Trophoblast cell (in vitro differentiated cells and primary cell): ENCODE measurements around the gene RPTOR.

Experiments
- DNase-seq, 2 donors: peaks; one replicate each; pipeline ENCODE4 v3.0.0-alpha.2; 2016
- H2AFZ ChIP-seq: 2 replicates; pipeline ENCODE4 v1.6.1; 2013; ENCODE audit warnings: low read length, moderate library complexity, mild to moderate bottlenecking; ENCODE audit not compliant: insufficient read depth, poor library complexity
- H2AK5ac ChIP-seq: 2 replicates; pipeline ENCODE4 v1.6.1; 2013; ENCODE audit warnings: mild to moderate bottlenecking, low read length
- H2BK120ac ChIP-seq: 2 replicates; pipeline ENCODE4 v1.6.1; 2013; ENCODE audit warnings: low read length, mild to moderate bottlenecking, moderate library complexity; ENCODE audit not compliant: insufficient read depth, poor library complexity
- H2BK12ac ChIP-seq: 2 replicates; pipeline ENCODE4 v1.6.1; 2013; ENCODE audit warnings: mild to moderate bottlenecking, low read length, moderate library complexity
- H2BK5ac ChIP-seq: 2 replicates; pipeline ENCODE4 v1.6.1; 2013; ENCODE audit warnings: low read length, low read depth, moderate library complexity, mild to moderate bottlenecking; ENCODE audit not compliant: poor library complexity
- H3K14ac ChIP-seq: 2 replicates; pipeline ENCODE4 v1.6.1; 2013; ENCODE audit warnings: mild to moderate bottlenecking, low read length
- H3K18ac ChIP-seq: 2 replicates; pipeline ENCODE4 v1.6.1; 2013; ENCODE audit warnings: mild to moderate bottlenecking, low read length
- H3K23ac ChIP-seq: 2 replicates; pipeline ENCODE4 v1.6.1; 2013; ENCODE audit warnings: low read length
- H3K27ac ChIP-seq: 2 replicates; pipeline ENCODE4 v1.5.1; 2013; ENCODE audit warnings: low read depth, mild to moderate bottlenecking, inconsistent platforms, low read length, moderate library complexity
- H3K27me3 ChIP-seq: 2 replicates; pipeline ENCODE4 v1.6.1; 2013; ENCODE audit warnings: inconsistent platforms, mild to moderate bottlenecking, low read length, moderate library complexity; ENCODE audit not compliant: insufficient read depth
- H3K36me3 ChIP-seq, 2 experiments: 1 replicate in 1 of 2; 2 replicates in 1 of 2; pipeline ENCODE4 v1.6.1; 2013; ENCODE audit warnings: low read length in 2 of 2, mild to moderate bottlenecking in 2 of 2, moderate library complexity in 1 of 2; ENCODE audit not compliant: insufficient read depth in 2 of 2, control insufficient read depth in 1 of 2
- H3K4ac ChIP-seq: 2 replicates; pipeline ENCODE4 v1.6.1; 2013; ENCODE audit warnings: low read depth, mild to moderate bottlenecking, low read length, moderate library complexity
- H3K4me1 ChIP-seq, 2 experiments: 1 replicate in 1 of 2; 2 replicates in 1 of 2; pipeline ENCODE4 v1.6.1; 2013; ENCODE audit warnings: low read length in 2 of 2, mild to moderate bottlenecking in 2 of 2, moderate library complexity in 1 of 2; ENCODE audit not compliant: insufficient read depth in 2 of 2, control insufficient read depth in 1 of 2
- H3K4me2 ChIP-seq: 2 replicates; pipeline ENCODE4 v1.6.1; 2013; ENCODE audit warnings: inconsistent platforms, mild to moderate bottlenecking, low read length, moderate library complexity
- H3K4me3 ChIP-seq: 2 replicates; pipeline ENCODE4 v1.5.1; 2013; ENCODE audit warnings: mild to moderate bottlenecking, low read depth, low read length, inconsistent platforms
- H3K79me1 ChIP-seq: one replicate; pipeline ENCODE4 v1.6.1; 2013; ENCODE audit warnings: low read length
- H3K79me2 ChIP-seq: 2 replicates; pipeline ENCODE4 v1.6.1; 2013; ENCODE audit warnings: low read length, mild to moderate bottlenecking; ENCODE audit not compliant: control insufficient read depth, insufficient read depth, poor library complexity
- H3K9ac ChIP-seq: 2 replicates; pipeline ENCODE4 v1.6.1; 2013; ENCODE audit warnings: mild to moderate bottlenecking, low read length
- H3K9me3 ChIP-seq: 2 replicates; pipeline ENCODE4 v1.6.1; 2013; ENCODE audit warnings: low read depth, mild to moderate bottlenecking, control low read depth, inconsistent platforms, low read length; ENCODE audit not compliant: insufficient read depth
- H4K12ac ChIP-seq: 2 replicates; pipeline ENCODE4 v1.6.1; 2013; ENCODE audit warnings: low read depth, mild to moderate bottlenecking, low read length, moderate library complexity
- H4K8ac ChIP-seq: 2 replicates; pipeline ENCODE4 v1.6.1; 2013; ENCODE audit warnings: low read depth, mild to moderate bottlenecking, low read length, moderate library complexity
- H4K91ac ChIP-seq: one replicate; pipeline ENCODE4 v1.6.1; 2013; ENCODE audit warnings: low read depth, mild to moderate bottlenecking, low read length, moderate library complexity
- WGBS: extraction: QIAGEN DNeasy Blood & Tissue Kit; methylation state at CpG from one replicate; pipeline ENCODE4 v1.1.7; 2013; ENCODE audit warnings: missing lambda C conversion rate; ENCODE audit not compliant: insufficient read length, insufficient coverage; ENCODE audit errors: extremely low coverage; 5-methylcytosine and 5-hydroxymethylcytosine counted together

Gene RPTOR

DNA sequence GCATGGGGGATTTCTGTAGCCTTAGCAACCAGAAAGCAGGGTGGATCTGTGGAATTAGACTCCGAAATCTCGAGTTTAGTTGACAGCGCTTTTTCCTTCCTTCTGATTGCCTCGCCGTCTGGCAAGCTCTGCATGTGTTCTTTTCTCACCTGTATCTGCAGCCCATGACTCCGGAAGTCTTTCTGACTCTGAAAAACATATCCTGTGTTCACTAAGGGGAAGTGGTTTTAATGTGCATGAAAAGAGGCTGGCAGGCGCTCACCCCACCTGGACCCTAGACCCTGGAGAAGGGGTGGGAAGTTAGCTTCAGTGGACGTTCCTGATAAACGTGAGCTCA lies 158.5 kb downstream of the RPTOR start:
- Histone ChIP-seq H3K4me1 (peaks cover 5 to 10% of the 10 kb centered on the region in 2 experiments), H2BK12ac (no peak overlapping the region), H4K8ac (no peak overlapping the region), H3K4ac (no peak overlapping the region), H3K27me3 (no peaks in the 10 kb centered on the region), H4K91ac (no peak overlapping the region), H3K18ac (no peak overlapping the region), H3K14ac (no peak overlapping the region), H3K9ac (no peak overlapping the region), H3K4me3 (no peak overlapping the region), H3K4me2 (no peak overlapping the region), H4K12ac (no peak overlapping the region), H3K36me3 (peaks cover 0 to 2% of the 10 kb centered on the region in 2 experiments), H3K9me3 (peaks cover 4% of the 10 kb centered on the region), H2BK120ac (no peak overlapping the region), H3K27ac (no peak overlapping the region), H2AFZ (no peak overlapping the region), H2AK5ac (no peak overlapping the region), H3K23ac (no peak overlapping the region), H3K79me1 (no peaks in the 10 kb centered on the region), H3K79me2 (no peaks in the 10 kb centered on the region), H2BK5ac (no peak overlapping the region)
- no peak for DNase-seq
- WGBS, result no CpG with 5 or more reads among the region's 9 CpGs

DNA sequence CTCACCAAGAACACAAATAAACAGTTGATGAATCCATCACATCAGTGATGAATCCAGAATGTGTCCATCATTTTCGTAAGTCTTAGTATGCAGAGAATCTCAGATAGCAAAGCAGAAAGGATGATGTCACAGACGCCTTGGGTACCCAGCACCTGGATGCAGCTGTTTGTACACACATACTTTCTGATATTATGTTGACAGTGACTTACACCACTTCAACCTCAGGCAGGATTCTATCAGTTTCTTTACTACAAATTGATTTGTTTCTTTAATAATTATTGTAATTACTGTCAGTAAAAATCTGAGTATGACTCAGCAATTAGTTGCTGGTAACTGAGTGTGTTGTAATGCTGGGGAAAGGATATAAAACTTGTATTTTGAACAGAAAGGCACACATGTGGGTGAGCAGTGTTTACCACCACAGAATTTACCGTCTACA lies 159.8 kb downstream of the RPTOR start:
- H3K79me2 ChIP-seq, result no peaks in the 10 kb centered on the region
- no peak overlapping the region for H3K4me2 ChIP-seq
- no peak overlapping the region for H2AFZ ChIP-seq
- no peak overlapping the region for H3K18ac ChIP-seq
- no peak overlapping the region for H4K8ac ChIP-seq
- no peak overlapping the region for H2BK120ac ChIP-seq
- no peak overlapping the region for H2BK5ac ChIP-seq
- H2AK5ac ChIP-seq, result no peak overlapping the region
- no peak overlapping the region for H3K27ac ChIP-seq
- H3K4me1 ChIP-seq, result peaks cover 5 to 10% of the 10 kb centered on the region in 2 experiments
- peaks cover 0 to 5% of the 10 kb centered on the region in 2 experiments for H3K36me3 ChIP-seq
- H3K9me3 ChIP-seq, result peaks cover 6% of the 10 kb centered on the region
- DNase-seq, result peak; percentile 27 to 79
- H3K4ac ChIP-seq, result no peak overlapping the region
- no peaks in the 10 kb centered on the region for H3K79me1 ChIP-seq
- no CpG with 5 or more reads among the region's 3 CpGs for WGBS
- no peak overlapping the region for H4K12ac ChIP-seq
- H3K27me3 ChIP-seq, result no peaks in the 10 kb centered on the region
- H3K14ac ChIP-seq, result no peak overlapping the region
- H4K91ac ChIP-seq, result no peak overlapping the region
- H2BK12ac ChIP-seq, result no peak overlapping the region
- H3K23ac ChIP-seq, result no peak overlapping the region
- no peak overlapping the region for H3K4me3 ChIP-seq
- no peak overlapping the region for H3K9ac ChIP-seq

DNA sequence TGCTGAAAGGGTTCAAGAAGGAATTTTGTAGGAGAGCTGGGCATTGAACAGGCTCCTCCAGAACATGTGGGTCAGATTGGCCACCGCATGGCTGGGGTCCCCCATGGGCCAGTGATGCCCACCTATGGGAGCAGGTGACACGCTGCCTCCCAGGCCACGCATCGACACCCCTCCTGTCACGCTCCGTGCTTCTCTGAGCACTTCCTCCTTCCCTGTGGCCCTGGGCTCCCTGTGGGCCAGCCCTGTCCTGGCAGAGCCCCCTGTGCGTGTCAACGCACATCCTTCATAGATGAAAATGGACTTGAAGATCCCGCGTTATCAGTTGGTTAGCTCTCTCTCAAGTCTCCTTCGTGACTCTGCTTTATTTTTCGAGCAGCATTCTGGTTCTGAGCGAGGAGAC lies 160.3 kb downstream of the RPTOR start:
- no peak for DNase-seq
- H3K4me1 ChIP-seq, result peaks cover 5 to 10% of the 10 kb centered on the region in 2 experiments
- no peak overlapping the region for H4K91ac ChIP-seq
- H3K18ac ChIP-seq, result no peak overlapping the region
- no peak overlapping the region for H2BK5ac ChIP-seq
- no peak overlapping the region for H4K8ac ChIP-seq
- no peak overlapping the region for H3K4ac ChIP-seq
- no peak overlapping the region for H2BK120ac ChIP-seq
- no CpG with 5 or more reads among the region's 13 CpGs for WGBS
- H3K4me2 ChIP-seq, result no peak overlapping the region
- H2AK5ac ChIP-seq, result no peak overlapping the region
- no peaks in the 10 kb centered on the region for H3K79me1 ChIP-seq
- no peaks in the 10 kb centered on the region for H3K79me2 ChIP-seq
- H3K23ac ChIP-seq, result no peak overlapping the region
- H3K9ac ChIP-seq, result no peak overlapping the region
- no peaks in the 10 kb centered on the region for H3K27me3 ChIP-seq
- H3K9me3 ChIP-seq, result peaks cover 6% of the 10 kb centered on the region
- peaks cover 0 to 5% of the 10 kb centered on the region in 2 experiments for H3K36me3 ChIP-seq
- H3K27ac ChIP-seq, result no peak overlapping the region
- H3K14ac ChIP-seq, result no peak overlapping the region
- H4K12ac ChIP-seq, result no peak overlapping the region
- H3K4me3 ChIP-seq, result no peak overlapping the region
- H2AFZ ChIP-seq, result no peak overlapping the region
- no peak overlapping the region for H2BK12ac ChIP-seq

DNA sequence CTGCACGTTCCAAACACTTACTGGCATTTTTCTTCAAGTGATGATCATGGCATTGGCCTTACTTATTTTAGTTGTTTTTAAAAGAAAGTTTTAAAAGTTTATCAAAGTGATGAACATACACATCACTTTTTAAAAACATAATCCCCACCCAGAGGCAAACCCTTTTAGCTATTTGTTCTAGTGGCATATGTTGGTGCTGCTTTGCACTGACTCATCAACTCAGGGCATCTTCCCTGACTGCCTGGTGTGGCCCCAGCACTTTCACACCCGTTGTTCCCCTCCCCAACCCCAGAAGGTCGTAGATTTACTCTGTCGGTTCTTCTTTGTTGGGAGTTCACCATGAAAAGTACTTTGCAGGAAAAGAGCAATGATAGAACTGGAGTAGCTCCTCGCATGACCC lies 161.3 kb downstream of the RPTOR start:
- Histone ChIP-seq H3K4me3 (no peak overlapping the region), H3K79me2 (no peaks in the 10 kb centered on the region), H2BK120ac (no peak overlapping the region), H3K4me2 (no peak overlapping the region), H2BK12ac (no peak overlapping the region), H3K9ac (no peak overlapping the region), H2AK5ac (no peak overlapping the region), H3K18ac (no peak overlapping the region), H4K12ac (no peak overlapping the region), H3K23ac (no peak overlapping the region), H4K91ac (peak overlapping the region; percentile 17), H4K8ac (no peak overlapping the region), H3K27ac (no peak overlapping the region), H3K14ac (no peak overlapping the region), H2AFZ (no peak overlapping the region), H3K4ac (no peak overlapping the region), H3K4me1 (peaks cover 5 to 10% of the 10 kb centered on the region in 2 experiments), H3K79me1 (no peaks in the 10 kb centered on the region), H3K27me3 (no peaks in the 10 kb centered on the region), H2BK5ac (no peak overlapping the region), H3K36me3 (peaks cover 0 to 5% of the 10 kb centered on the region in 2 experiments), H3K9me3 (peaks cover 3% of the 10 kb centered on the region)
- WGBS, result no CpG with 5 or more reads among the region's 5 CpGs
- no peak for DNase-seq
